ENCODE results near the gene TNNT1.

The TNNT1 gene

GRCh38 chr19:55106591-55106990 is 42.4 kb downstream of the TNNT1 start:
- no peak for DNase-seq

- no peak for DNase-seq
Observed at GRCh38 chr19:55105237-55105636, 43.8 kb downstream of the TNNT1 start.

- DNase-seq: no peak
Observed at GRCh38 chr19:55103190-55103589, 45.8 kb downstream of the TNNT1 start.

- DNase-seq: no peak
Observed at GRCh38 chr19:55101261-55101660, 47.7 kb downstream of the TNNT1 start.

DNA sequence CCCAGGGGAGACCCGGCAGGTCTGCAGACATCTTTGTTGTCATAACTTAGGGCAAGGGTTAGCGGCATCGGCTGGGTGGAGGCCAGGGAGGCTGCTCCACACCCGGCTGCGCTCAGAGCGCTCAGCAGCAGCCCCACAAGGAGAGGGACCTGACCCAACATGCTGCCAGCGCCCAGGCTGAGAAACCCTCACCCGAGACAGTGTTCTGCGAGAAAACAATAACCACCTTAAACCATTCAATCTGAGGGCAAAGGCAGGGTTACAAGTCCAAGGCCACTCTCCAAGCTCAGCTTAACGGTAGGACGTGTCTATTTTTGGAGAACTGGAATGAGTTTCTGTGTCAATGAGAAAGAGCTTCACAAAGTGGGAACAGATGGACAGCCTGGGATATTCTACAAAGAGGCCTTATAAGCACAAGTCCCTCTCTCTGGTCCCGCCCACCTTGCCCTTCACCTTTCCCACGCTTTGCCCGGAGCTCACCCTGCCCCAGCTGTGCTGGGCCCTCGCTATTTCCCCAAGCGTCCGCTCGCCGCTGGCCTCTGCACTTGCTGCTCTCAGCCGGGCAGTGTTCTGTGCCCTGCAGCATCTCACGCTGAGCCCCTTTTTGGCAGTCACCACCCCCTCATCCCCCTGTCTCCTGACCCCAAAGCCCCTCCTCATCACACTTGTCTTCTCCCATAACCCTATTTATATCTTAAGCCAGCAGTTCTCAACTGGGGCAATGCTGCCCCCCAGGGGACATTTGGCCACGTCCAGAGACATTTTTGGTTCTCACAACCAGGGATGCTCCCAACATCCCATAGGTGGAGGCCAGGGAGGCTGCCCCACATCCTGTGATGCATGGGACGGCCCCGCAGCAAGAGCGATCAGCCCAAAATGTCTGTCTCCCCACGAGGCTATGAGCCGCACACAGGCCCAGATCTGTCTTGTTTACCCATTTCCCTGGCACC is 49.2 kb downstream of the TNNT1 start:
- no peak for DNase-seq

- no peak for DNase-seq
Observed at GRCh38 chr19:55098716-55099556, 50.1 kb downstream of the TNNT1 start.

DNA sequence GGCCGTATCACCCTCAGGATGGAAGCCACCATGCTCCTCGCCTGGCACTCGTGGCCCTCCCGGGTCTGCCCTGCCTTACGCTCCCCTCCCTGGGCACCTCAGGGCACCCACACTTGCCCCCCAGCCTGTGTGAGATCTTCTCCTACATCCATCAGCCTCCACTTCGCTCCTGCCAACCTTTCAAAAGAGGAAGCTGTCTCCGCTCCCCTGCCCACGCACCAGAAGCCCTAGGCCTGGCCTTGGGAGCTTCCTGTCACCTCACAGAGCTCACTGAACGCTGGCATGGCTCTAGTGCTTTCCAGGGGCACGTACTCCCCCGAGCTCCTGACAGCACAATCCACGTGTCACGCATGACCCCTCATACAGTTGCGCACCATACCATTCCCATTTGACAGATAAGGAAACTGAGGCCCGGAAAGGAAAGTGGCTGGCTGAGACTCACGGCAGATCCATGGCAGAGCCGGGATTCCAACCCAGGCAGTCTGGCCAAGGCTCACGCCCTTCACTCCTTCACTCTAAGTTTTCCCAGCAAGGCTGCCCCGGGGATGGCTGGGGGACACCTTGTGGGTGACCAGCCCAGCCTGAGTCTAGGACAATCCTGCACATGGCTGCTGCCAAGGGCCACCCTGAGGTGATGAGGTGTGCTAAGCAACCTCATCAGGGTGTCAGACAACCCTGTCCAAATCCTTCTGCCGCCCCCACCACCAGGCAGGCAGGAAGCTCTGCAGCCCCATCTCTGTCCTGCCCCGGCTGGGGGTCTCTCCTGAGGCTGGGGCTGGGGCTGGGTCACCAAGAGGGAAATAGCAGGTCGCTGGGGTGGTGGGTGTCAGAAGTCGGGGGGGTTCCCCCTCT is 50.9 kb downstream of the TNNT1 start:
- no peak for DNase-seq

- DNase-seq: peak; percentile 21
Observed at GRCh38 chr19:55096061-55096701, 52.8 kb downstream of the TNNT1 start.

- no peak for DNase-seq
Observed at GRCh38 chr19:55095260-55096060, 53.5 kb downstream of the TNNT1 start.

GRCh38 chr19:55094456-55095259 is 54.3 kb downstream of the TNNT1 start:
- no peak for DNase-seq

DNA sequence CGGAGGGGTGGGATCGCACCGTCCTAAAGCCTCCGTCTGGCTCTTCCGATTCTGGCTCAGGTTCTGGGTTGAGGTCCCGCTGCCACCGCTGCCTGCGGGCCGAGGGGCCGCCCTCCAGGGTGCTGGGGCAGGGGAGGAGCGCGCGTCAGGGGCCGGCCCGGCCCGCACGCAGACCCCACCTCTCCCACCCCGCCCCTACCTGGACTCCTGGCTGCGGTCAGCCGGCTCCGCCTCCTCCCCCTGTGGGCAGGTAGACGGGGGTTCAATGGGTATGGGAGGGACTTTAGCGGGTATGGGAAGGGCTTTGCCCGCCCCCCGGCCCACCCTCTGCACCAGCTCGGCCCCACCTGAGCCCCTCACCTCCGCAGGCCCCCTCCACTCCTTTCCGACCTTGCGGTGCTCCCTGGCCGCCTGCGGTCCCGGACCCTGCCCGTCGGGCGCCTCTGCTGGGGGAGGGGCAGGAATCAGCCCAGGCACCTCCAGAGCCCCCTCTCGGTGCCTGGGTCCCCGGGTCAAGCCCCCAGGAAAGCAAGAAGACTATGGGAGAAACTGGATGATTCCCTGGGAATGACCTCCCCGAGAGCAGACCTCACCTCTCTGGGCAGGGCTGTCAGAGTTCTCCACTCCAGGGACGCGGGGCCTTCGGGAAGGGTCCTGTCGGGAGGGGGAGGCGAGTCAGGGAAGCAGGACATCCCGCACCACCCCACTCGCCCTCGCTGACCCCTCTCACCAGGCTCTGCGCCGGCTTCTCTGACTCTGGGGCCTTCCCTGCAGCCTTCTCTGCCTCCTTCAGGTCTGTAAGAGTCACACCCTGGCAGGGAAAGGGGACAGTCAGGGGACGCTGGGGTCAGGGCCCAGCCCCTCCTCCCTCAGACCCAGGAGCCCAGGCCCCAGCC is 56.3 kb downstream of the TNNT1 start:
- peak; percentile 17 for DNase-seq

DNA sequence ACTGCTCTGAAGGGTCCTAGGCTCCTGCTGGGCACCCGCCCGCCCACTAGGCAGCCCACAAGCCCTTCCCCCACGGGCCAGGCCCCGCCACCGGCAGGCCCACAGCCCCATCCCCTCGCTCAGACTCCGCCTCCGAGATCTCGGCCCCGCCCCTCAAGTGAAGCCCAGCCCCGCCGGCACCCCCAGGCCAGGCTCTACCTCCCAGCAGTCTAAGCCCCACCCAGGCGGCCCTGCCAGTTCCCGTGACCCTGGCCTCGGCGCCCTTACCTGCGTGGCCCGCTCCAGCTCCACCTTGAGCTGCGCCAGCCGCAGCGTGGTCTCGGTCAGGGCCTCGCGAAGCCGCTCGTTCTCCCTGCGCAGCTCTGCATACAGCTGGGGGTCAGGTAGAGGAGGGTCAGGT is 57.1 kb downstream of the TNNT1 start:
- peak; percentile 34 for DNase-seq

GRCh38 chr19:55091126-55091910 is 57.7 kb downstream of the TNNT1 start:
- DNase-seq: peak; percentile 28

- no peak for DNase-seq
Observed at GRCh38 chr19:55090564-55090963, 58.4 kb downstream of the TNNT1 start.

GRCh38 chr19:55089342-55089944 is 59.6 kb downstream of the TNNT1 start:
- no peak for DNase-seq

GRCh38 chr19:55088543-55089341 is 60.3 kb downstream of the TNNT1 start:
- peak; percentile 83 for DNase-seq

DNA sequence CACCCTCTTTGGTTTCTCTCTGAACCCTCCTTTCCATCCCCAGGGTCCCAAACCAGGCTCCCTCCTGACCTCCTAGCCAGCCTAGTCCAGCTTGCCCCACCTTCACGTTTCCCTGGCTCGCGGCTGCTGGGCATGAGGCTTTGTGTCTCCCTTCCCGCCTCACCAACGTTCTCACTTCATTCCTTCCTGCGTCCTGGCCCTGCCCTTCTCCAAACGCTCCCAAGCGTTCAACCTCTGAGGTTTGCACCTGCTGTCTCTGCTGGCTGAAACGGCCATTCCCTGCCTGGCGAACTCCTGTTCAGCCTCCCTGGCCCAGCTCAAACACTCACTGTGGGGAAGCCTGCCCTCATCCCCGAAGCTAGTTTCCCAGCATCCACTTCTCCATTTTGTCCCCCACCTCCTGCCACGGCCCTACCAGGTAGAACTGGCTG is 61.0 kb downstream of the TNNT1 start:
- DNase-seq: no peak
